Left hindlimb (tissue), 1 donor: ENCODE measurements around the gene DAPK2.

Experiments used
- DNase-seq: peaks from one replicate; pipeline ENCODE4 v3.0.0-alpha.2; 2018

Gene DAPK2

GRCh38 chr15:63889831-63890230 is 156.5 kb downstream of the DAPK2 start:
- no peak for DNase-seq

GRCh38 chr15:63888823-63889222 is 157.5 kb downstream of the DAPK2 start:
- DNase-seq = no peak

- DNase-seq = no peak
Measured at GRCh38 chr15:63888146-63888545, 158.1 kb downstream of the DAPK2 start.

GRCh38 chr15:63887630-63888029 is 158.7 kb downstream of the DAPK2 start:
- no peak for DNase-seq

GRCh38 chr15:63884953-63885352 is 161.3 kb downstream of the DAPK2 start:
- DNase-seq = no peak

GRCh38 chr15:63881431-63881830 is 164.9 kb downstream of the DAPK2 start:
- DNase-seq = no peak

- no peak for DNase-seq
Measured at GRCh38 chr15:63880744-63881143, 165.5 kb downstream of the DAPK2 start.

GRCh38 chr15:63879995-63880394 is 166.3 kb downstream of the DAPK2 start:
- DNase-seq = no peak

- no peak for DNase-seq
Measured at GRCh38 chr15:63879211-63879610, 167.1 kb downstream of the DAPK2 start.

GRCh38 chr15:63877713-63878271 is 168.5 kb downstream of the DAPK2 start:
- DNase-seq = no peak

- no peak for DNase-seq
Measured at GRCh38 chr15:63876085-63876662, 170.1 kb downstream of the DAPK2 start.

GRCh38 chr15:63874616-63875015 is 171.7 kb downstream of the DAPK2 start:
- DNase-seq = no peak

GRCh38 chr15:63872759-63873510 is 173.3 kb downstream of the DAPK2 start:
- no peak for DNase-seq

- peak; percentile 80 for DNase-seq
Measured at GRCh38 chr15:63870487-63871209, 175.6 kb downstream of the DAPK2 start.

- DNase-seq = no peak
Measured at GRCh38 chr15:63870043-63870394, 176.3 kb downstream of the DAPK2 start.

GRCh38 chr15:63869371-63870042 is 176.8 kb downstream of the DAPK2 start:
- no peak for DNase-seq

GRCh38 chr15:63864186-63864585 is 182.1 kb downstream of the DAPK2 start:
- no peak for DNase-seq

GRCh38 chr15:63861946-63862517 is 184.3 kb downstream of the DAPK2 start:
- no peak for DNase-seq

GRCh38 chr15:63860555-63860954 is 185.7 kb downstream of the DAPK2 start:
- no peak for DNase-seq

GRCh38 chr15:63860155-63860554 is 186.1 kb downstream of the DAPK2 start:
- DNase-seq = no peak

- no peak for DNase-seq
Measured at GRCh38 chr15:63858881-63859280, 187.4 kb downstream of the DAPK2 start.

GRCh38 chr15:63858448-63858847 is 187.8 kb downstream of the DAPK2 start:
- no peak for DNase-seq

- DNase-seq = no peak
Measured at GRCh38 chr15:63857461-63857856, 188.8 kb downstream of the DAPK2 start.
